Neural cell (in vitro differentiated cells): ENCODE results near the gene TRIM45.

Experiments used
- EP300 ChIP-seq: fragments of 450-650 bp; conservative IDR thresholded peaks from 2 replicates; pipeline ENCODE4 v1.6.1; 2014; ENCODE audit warnings: antibody characterized with exemption, mild to moderate bottlenecking, moderate library complexity; ENCODE audit not compliant: poor library complexity, severe bottlenecking
- EZH2 ChIP-seq: fragments of 200-600, 300-800 bp; shearing (Covaris generic), sonication (generic); IDR thresholded peaks from 2 replicates; pipeline ENCODE4 v1.6.1; 2014; ENCODE audit warnings: antibody characterized with exemption, low read length, borderline replicate concordance, mild to moderate bottlenecking; ENCODE audit not compliant: insufficient read depth, poor library complexity, severe bottlenecking
- POLR2AphosphoS5 ChIP-seq: IDR thresholded peaks from 2 replicates; pipeline ENCODE4 v1.6.1; 2012
- RAD21 ChIP-seq: fragments of 450-650 bp; conservative IDR thresholded peaks from 2 replicates; pipeline ENCODE4 v1.6.1; 2014; ENCODE audit warnings: antibody characterized with exemption, mild to moderate bottlenecking, moderate library complexity
- SMC3 ChIP-seq: fragments of 450-650 bp; conservative IDR thresholded peaks from 2 replicates; pipeline ENCODE4 v1.6.1; 2014; ENCODE audit warnings: antibody characterized with exemption, mild to moderate bottlenecking, moderate library complexity; ENCODE audit not compliant: poor library complexity
- TF ChIP-seq, protein P1 (sequence below): IDR thresholded peaks from 2 replicates; pipeline ENCODE4 v1.6.1; 2012; ENCODE audit warnings: borderline replicate concordance
- TF ChIP-seq, protein P2 (sequence below): fragments of 450-650 bp; IDR thresholded peaks from 2 replicates; pipeline ENCODE4 v1.5.1; 2014; ENCODE audit warnings: antibody characterized with exemption, mild to moderate bottlenecking, moderate library complexity; ENCODE audit not compliant: poor library complexity, severe bottlenecking

DNA sequence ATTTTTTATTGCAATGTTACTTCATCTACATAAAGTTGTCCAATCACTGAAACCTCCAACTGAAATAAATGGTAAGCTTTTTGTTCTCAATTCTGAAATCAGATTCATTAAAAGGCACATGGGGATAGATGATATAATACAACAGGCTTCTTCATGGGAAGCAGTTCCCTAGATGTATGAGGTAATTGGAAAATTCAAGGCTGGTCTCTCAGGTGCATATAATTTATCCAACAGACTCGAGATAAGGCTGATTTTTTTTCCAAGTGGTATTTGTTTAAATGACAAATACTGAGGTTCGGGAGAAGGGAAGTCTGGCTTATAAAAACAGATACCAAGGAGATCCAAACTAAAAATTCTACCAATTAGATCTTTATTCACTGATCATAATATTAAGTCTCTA is 14.2 kb downstream of the TRIM45 start:
- TF ChIP-seq, protein P1, sequence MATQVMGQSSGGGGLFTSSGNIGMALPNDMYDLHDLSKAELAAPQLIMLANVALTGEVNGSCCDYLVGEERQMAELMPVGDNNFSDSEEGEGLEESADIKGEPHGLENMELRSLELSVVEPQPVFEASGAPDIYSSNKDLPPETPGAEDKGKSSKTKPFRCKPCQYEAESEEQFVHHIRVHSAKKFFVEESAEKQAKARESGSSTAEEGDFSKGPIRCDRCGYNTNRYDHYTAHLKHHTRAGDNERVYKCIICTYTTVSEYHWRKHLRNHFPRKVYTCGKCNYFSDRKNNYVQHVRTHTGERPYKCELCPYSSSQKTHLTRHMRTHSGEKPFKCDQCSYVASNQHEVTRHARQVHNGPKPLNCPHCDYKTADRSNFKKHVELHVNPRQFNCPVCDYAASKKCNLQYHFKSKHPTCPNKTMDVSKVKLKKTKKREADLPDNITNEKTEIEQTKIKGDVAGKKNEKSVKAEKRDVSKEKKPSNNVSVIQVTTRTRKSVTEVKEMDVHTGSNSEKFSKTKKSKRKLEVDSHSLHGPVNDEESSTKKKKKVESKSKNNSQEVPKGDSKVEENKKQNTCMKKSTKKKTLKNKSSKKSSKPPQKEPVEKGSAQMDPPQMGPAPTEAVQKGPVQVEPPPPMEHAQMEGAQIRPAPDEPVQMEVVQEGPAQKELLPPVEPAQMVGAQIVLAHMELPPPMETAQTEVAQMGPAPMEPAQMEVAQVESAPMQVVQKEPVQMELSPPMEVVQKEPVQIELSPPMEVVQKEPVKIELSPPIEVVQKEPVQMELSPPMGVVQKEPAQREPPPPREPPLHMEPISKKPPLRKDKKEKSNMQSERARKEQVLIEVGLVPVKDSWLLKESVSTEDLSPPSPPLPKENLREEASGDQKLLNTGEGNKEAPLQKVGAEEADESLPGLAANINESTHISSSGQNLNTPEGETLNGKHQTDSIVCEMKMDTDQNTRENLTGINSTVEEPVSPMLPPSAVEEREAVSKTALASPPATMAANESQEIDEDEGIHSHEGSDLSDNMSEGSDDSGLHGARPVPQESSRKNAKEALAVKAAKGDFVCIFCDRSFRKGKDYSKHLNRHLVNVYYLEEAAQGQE, result no peak
- TF ChIP-seq RAD21 (no peak), POLR2AphosphoS5 (no peak), EP300 (no peak), SMC3 (no peak), EZH2 (no peak)
- TF ChIP-seq, protein P2, sequence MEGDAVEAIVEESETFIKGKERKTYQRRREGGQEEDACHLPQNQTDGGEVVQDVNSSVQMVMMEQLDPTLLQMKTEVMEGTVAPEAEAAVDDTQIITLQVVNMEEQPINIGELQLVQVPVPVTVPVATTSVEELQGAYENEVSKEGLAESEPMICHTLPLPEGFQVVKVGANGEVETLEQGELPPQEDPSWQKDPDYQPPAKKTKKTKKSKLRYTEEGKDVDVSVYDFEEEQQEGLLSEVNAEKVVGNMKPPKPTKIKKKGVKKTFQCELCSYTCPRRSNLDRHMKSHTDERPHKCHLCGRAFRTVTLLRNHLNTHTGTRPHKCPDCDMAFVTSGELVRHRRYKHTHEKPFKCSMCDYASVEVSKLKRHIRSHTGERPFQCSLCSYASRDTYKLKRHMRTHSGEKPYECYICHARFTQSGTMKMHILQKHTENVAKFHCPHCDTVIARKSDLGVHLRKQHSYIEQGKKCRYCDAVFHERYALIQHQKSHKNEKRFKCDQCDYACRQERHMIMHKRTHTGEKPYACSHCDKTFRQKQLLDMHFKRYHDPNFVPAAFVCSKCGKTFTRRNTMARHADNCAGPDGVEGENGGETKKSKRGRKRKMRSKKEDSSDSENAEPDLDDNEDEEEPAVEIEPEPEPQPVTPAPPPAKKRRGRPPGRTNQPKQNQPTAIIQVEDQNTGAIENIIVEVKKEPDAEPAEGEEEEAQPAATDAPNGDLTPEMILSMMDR, result no peak
